NCI-H1105 treated with DMSO at 0.1 percent for 48 hours (cell line): Measurements from ENCODE around the gene PIGT.

Source experiments
- DNase-seq: peaks from one replicate; lab custom pipeline; 2025; lab: John Stamatoyannopoulos, UW

The PIGT gene

DNA sequence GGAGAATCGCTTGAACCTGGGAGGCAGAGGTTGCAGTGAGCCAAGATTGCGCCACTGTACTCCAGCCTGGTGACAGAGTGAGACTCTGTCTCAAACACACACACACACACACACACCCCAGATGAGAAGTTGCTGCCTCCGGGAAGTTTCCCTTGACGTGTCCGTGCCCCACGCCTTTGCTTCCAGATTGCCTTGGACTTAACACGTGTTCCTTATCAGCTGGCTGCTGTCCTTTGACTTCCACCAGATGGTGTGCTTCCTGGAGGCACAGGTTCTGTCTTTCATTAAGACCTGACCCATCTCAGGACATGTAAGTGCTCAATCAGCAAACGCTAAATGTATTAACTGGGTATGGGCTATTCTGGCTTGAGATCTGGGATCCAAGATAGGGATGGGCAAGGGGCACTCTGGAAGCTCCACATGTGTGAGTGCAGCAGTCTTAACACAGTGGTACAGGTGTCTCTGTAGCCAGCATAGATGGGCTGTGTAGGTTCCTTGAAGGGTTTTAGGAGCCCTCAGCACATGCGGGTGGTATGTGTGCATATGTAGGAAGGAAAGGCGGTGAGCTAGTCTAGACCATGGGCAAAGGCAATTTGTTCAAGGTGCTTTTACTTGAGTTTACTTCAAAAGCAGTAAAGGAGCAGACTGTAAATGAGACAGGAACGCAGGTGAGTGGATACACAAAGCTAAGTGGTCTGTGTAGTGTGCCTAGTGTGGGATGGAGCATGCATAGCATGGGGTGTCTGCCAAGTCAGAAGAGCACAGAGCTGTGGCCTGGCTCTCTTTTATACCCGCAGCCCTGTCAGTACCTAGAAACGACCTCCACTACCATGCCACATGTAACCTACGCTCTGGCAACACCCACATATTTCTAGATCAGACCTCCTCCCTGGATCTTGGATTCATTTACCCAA, 11.6 kb downstream of the PIGT start:
- no peak for DNase-seq

DNA sequence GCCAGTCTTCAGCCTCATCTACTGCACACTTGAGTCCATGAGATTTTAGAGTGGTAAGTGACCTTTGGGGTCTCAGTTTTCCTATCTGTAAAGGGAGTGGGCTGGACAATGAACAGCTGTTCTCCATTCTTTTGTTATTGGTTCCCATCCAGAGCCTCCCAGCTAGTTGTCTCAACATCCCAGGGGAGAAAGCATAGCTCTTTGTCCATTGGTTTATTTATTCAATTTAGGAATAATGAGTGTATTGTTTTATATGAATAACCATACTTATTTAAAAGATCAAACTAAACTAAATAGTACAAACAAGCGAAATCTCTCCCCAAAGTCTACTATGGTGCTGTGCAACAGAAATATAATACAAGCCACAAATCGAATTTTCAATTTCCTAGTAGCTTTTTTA, 13.7 kb downstream of the PIGT start:
- DNase-seq, result no peak

DNA sequence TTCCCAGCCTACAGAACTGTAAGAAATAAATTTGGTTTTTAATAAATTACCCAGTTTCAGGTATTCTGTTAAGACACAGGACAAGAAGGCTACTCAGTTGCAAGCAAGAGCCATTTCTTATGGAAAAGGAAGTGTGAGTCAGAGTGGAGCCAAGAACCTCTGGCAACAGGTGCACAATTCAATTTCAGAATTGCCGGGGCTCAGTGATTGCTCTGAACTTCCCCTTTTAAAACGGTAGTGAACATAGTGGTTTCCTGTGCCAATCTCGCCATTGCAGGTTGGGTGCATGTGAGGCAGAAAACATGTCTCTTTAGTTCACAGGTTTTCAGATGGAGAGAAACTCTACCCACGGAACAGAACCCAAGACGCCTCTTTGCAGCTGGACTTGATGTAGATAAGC, 16.4 kb downstream of the PIGT start:
- no peak for DNase-seq

DNA sequence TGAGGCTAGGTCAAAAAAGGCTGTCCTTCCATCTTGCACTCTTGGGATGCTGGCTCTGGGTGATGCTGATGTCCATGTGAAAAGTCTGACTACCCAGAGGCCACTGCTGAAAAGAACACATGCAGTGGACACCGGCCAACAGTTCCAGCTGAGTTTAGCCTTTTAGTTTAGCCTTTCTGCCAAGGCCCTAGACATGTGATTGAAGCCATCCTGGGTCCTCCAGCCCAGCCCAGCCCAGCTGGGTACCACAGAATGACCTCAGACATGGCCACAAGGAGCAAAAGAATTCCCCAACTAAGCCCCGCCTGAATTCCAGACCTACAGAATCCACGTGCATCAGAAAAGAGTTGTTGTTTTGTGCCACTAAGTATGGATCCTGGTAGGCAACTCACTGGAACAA, 17.4 kb downstream of the PIGT start:
- DNase-seq, result no peak

DNA sequence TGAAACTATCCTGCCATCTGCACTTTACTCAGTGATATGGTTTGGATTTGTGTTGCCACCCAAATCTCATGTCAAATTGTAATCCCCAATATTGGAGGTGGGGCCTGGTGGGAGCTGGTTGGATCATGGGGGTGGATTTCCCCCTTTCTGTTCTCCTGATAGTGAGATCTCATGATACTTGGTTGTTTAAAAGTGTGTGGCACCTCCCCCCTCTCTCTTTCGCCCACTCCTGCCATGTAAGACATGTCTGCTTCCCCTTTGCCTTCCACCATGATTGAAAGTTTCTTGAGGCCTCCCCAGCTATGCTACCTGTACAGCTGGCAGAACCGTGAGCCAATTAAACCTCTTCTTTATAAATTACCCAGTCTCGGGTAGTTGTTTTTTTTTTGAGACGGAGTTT, 18.0 kb downstream of the PIGT start:
- no peak for DNase-seq

DNA sequence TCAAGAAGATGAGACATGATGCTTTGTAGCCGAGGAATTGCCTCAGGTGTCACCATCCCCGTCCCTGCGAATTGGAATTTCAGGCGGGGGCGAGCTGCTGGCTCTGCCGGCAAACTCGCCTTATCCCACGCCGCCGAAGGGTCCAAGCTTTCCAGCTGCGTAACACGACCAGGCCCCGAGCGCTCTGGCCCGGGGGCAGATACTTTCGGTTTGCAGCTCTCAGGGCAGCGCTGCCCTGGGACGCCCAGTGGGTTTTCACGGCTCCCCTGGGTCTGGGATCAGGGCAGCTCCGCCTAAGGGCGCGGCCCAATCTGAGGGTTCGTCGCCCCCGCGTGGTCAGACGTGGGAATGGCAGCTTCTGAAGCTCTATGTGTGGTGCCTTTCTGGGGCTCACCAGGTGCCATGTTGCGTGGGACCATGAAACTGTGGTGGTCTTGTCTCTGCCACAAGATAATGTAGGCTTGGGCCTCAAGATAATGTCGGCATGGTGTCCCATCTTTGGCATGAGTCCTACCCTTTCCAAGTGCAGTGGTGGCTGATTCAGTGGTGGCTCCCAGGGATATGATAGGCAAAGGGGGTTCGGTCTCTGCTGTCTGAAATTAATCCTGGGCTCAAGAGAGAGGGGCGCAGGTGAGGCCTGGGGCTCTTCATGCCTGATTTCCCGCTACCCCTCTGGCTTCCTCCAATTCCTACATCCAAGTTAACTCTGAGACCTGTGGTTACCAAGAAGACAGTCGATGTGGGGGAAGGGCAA, 21.0 kb downstream of the PIGT start:
- DNase-seq, result peak; percentile 71

DNA sequence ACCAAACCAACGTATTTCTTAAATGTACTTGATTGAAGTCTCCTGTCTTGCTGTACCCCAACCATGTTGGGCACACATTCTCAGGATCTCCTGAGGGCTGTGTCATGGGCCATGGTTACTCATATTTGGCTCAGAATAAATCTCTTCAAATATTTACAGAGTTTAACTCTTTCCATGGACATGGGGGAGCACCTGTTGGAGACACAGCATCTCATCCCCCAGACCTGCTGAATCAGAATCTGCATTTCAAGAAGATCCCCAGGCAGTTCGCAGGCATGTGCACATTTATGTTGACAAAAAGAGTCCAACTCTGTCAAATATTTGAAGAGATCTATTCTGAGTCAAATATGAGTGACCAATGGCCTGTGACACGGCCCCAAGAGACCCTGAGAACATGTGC, 24.5 kb downstream of the PIGT start:
- no peak for DNase-seq

DNA sequence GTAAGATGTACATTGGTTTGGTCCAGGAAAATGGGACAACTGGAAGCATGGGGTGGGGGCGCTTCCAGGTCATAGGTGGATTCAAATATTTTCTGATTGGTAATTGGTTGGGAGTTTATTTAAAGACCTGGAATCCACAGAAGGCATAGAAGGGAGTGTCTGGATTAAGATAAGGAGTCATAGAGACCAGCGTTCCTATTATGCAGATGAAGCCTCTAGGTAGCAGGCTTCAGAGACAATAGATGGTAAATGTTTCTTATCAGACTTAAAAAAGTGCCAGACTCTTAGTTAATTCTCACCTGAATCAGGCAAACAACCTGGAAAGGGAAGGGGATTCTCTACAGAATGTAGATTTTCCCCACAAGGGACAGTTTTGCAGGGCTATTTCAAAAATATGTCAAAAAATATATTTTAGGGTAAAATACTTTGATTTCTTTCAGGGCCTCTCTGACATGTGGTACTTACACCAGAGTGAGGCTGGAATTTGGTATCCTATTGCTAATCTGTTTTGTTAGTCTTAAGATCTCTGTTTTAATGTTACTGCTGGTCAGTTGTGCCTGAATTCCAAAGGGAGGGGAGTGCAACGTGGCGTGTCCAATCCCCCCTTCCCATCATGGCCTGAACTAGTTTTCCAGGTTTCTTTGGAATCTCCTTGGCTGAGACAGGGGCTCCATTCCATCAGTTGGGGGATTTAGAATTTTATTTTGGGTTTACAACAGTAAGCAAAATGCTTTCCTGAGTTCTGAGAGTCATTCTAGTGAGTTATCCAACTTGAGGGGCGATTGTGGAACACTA, 25.1 kb downstream of the PIGT start:
- no peak for DNase-seq

DNA sequence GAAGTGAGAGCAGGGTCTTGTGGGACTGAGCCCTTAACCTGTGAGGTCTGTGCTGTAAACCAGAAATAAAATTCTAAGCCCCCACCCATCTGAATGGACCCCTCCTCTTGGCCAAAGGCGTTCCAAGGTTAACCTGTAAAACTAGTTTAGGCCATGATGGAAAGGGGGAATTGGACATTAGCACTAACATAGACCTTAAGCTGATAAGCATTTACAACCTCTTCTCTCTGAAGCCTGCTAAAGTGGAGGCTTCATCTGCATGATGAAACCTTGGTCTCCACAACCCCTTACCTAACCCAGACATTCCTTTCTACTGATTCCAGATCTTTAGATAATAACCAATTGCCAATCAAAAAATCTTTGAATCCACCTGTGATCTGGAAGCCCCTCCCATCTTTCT, 25.8 kb downstream of the PIGT start:
- DNase-seq, result no peak

DNA sequence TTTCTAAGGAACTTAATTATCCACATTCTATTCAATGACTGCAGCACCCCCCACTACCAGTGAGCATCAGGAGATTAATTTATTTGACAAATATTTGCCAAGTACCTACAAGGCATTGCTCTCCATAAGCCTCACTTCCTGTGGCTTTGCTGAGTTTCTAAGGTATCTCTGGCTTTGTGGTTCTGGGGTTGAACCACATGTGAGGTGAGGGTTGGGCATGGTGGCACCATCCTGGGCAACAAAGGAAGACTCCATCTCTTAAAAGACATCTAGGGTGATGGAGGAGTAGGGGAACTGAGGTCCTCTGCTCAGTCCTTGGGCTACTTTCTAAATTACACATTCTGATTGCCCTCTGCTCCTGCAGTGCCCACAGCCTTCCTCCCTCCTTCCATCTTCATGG, 28.1 kb downstream of the PIGT start:
- DNase-seq, result no peak

DNA sequence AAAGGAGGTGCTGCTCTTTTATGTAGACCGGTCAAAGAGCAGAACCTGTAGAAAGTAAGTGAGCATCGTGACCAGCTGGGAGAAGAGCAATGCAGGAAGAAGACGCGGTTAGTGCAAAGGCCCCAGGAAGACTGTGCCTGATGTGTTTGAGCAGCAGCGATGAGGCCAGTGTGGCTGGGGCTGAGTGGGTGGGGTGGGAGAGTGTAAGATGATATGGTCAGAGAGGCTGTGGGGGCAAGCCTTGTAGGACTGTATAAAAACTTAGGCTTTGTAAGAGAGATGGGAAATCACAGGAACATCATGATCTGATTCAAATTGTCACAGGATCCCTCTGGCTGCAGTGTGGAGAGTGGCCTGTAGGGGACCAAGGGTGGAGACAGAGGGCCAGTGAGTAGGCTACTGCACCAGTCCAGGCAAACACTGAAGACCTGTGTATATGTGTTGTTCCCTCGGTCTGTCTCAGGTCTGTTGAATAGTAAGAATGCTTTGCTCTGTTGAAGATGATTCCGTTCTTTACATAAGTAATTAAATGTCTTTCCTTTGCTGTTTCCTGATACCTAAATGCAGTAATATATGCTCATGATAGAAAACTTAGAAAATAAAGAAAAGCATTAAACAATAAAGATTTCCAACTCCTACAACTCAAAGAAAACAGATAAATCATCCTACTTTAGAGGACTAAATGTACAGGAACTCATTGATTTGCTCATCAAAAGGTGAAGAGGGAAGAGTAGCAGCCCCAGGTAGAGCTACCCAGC, 30.0 kb downstream of the PIGT start:
- DNase-seq, result no peak

DNA sequence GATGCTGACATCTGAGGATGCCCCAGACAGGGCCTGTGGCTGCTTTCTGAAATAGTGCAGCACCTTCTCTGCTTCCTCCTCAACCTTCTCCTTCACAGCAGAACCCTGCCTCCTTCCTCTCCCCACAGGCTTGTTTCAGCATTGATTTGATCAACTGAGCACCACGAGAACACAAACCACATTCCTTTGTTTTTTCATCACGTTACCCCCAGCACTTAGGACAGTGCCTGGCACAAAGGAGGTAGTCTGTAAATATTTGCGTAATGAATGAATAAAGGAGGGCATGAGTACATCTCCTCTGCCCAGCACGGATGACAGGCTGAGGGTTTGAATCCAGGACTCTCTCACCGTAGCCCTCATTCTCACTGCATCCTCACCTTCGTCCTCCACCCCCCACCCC, 32.3 kb downstream of the PIGT start:
- DNase-seq, result no peak

DNA sequence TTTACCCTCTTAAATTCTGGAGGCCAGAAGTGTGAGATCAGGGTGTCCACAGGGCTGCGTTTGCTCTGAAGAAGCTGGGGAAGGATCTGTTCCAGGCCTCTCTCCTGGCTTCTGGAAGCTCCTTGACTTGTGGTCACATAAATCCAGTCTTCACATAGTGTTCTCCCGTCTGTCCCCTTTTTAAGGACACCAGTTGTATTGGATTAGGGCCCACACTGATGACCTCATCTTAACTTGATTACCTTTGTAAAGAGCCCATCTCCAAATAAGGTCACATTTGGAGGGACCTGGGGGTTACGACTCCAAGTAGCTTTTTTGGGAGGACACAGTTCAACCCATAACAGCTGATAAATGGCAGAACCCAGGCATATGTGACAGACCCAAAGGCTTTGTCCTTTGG, 33.6 kb downstream of the PIGT start:
- no peak for DNase-seq

DNA sequence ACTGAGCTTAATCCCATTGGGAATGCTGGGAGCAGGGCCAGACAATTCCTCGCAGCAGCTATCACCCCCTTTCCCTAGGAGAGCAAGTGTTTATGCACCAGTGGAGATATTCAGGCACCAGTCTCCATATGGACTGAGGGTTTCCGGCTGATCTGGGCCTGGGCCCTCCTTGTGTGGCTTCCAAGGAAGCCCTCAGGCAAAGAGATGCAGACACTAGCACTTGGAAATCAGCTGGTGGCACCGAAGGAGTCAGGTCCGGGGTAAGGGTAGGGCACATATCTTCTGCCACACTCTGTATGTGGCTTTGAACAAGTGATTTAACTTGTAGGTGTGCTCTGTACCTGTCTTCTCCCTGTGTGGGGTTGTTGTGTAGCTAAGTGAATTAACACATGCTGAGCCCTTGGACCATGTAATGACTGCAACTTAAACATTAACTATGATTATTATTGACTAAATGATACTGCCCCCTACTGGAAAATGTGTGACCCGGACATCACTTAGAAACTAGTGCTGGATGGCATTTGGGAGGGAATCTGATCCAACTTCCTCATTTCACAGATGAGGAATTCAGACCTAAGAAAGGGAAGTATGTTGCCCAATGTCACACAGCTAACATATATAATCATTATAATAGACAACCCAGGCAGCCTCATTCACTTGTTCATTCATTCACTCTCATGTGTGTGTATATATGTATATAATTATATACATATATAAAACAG, 34.3 kb downstream of the PIGT start:
- peak; percentile 56 for DNase-seq

DNA sequence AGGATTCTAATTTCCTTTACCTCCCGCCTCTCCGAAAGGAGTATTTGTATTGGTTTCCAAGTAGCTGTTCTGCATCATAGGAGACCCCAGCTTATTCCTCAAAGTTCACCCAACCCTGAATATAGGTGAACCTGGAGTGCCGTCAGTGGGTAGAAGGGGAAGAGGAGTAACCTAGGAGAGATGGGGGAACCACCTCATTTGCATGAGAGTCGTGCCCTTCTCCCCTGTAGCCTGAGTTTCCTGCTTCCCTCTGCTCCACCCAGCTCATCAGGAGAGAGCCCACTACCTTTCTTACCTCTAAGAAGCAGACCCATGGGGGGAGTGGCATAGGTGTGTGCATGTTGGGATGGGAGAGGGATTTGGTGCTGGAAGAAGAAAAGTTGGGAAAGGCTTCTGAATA, 36.3 kb downstream of the PIGT start:
- DNase-seq, result no peak

DNA sequence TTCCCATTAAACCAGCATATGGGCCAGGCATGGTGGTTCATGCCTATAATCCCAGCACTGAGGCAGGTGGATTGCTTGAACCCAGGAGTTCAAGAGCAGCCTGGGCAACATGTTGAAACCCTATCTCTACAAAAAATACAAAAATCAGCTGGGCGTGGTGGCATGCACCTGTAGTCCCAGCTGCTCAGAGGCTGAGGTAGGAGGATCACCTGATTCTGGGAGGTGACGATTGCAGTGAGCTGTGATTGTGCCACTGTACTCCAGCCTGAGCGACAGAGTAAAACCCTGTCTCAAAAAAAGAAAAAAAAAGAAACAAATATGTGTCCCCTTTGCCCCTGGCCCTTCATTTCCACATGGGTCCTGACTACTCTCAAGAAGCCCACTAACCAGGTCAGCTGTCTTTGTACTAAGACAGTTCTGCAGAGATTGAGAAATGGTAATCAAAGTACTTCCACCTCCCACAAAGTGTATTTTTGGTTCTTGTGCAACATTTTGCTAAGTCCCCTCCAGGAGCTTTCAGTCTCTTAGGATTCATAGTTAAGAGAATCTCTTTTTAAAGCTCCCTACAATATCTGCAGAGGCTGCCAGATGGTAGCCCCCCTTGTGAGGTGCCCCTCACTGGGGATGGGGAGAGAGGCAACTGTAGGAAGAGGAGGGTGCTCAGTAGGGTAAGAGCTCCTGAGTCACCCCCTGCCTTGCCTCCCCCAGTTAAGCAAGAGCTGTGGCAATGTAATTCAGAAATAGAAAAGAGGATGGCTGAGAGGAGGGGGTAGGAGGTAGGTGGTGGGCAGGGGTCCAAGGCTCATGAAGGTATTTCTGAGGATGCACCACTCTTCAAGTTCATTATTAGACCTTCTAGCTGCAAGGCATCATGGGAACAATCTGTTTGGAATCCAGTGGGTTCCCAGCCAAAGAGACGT, 37.1 kb downstream of the PIGT start:
- no peak for DNase-seq

DNA sequence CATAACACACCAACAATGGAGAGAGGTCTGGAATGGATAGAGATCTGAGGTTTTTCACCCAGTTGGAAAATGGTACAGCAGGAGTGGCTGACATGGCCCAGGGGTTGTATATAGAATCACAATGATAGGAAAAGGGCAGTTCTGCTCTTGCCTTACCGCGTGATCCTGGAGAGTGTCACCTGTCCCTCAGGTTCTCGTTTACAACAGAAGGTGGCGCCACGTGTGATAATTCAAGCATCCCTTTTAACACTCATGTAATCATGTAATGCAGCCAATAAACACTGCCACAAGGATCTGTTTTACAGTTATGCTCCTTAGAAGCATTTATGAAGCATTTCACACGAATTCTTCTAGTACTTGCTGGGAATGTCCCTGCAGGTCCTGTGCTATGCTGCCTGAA, 40.7 kb downstream of the PIGT start:
- peak; percentile 57 for DNase-seq

DNA sequence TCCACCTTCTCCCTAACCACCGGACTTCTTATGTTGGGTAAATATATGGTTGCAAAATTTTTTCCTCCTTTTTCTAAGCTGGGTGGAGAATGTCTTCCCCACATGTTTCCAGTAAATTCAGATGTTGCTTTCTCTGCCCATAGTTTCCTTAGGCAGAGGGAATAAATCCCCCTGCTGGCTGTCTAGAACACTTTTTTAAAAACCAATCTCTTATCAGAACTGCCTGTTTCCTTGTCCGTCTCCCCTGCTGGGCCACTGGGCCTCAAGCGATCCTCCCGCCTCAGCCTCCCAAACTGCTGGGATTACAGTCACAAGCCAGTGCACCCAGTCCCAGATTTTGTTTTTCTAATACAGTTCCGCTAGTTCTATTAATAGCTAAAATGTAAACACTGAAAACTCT, 43.7 kb downstream of the PIGT start:
- peak; percentile 4 for DNase-seq

DNA sequence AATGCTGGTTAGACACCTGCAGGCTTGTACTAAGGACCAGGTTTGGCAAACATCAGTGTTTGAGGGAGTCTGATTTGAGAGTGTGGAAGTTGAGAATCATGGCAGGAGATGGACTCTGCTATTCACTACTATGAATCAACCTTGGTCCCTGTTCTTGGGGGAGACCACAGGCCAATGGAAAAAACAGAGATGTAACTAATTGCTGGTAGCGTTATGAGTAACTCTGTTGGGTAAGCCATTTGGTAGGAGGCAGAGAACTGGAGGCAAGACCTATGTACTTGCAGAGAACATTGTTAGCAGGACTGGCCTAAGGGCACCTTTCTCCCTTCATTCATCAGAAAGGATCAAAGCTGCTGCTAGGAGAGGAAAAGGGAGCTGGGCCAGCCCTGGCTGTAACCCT, 45.3 kb downstream of the PIGT start:
- DNase-seq, result no peak
